Fibroblast of the aortic adventitia (primary cell): ENCODE results near the gene ELMOD3. TPM values are rescaled to one million over a fixed set of nuclear protein-coding genes. Genes with fewer than 3 reads are reported as not detected.
"Not testable (repeated sequence)": the region's sequence is repeated elsewhere in the genome, so short reads cannot be mapped to it uniquely, and the experiment has no call there.

Source experiments
- DNase-seq: peaks from one replicate; pipeline ENCODE4 v3.0.0-alpha.2; 2010; ENCODE audit warnings: low read depth
- H3K4me3 ChIP-seq: 2 replicates; pipeline ENCODE4 v1.5.1; 2011; ENCODE audit warnings: low read depth, mild to moderate bottlenecking, control low read depth, low read length, moderate library complexity
- CTCF ChIP-seq: IDR thresholded peaks from 2 replicates; pipeline ENCODE4 v1.5.1; 2011; ENCODE audit warnings: mild to moderate bottlenecking, low read length, control low read depth, inconsistent platforms; ENCODE audit not compliant: insufficient read depth
- total RNA-seq: library from RNA; depleted of rRNA; stranded (reverse); fragments of >200 nt; gene quantifications from 2 replicates; pipeline ENCODE4 v1.2.3, GENCODE V29; 2012; ENCODE audit warnings: low replicate concordance

ELMOD3 gene
- total RNA-seq, 1 donor: 19.3 TPM

GRCh38 chr2:85380048-85380447 lies 25.5 kb downstream of the ELMOD3 start:
- TF ChIP-seq CTCF: no peak
- no peak for DNase-seq
- no peak overlapping the region for H3K4me3 ChIP-seq

GRCh38 chr2:85383151-85383550 lies 28.6 kb downstream of the ELMOD3 start:
- DNase-seq, H3K4me3 ChIP-seq: not testable (repeated sequence)

- TF ChIP-seq CTCF: no peak
- no peak for DNase-seq
- no peak overlapping the region for H3K4me3 ChIP-seq
Observed at GRCh38 chr2:85383850-85384249, 29.3 kb downstream of the ELMOD3 start.

GRCh38 chr2:85385746-85386145 lies 31.2 kb downstream of the ELMOD3 start:
- DNase-seq: no peak
- no peak for TF ChIP-seq CTCF
- no peak overlapping the region for H3K4me3 ChIP-seq

GRCh38 chr2:85387754-85388153 lies 33.2 kb downstream of the ELMOD3 start:
- TF ChIP-seq CTCF: no peak
- no peak for DNase-seq
- H3K4me3 ChIP-seq: no peak overlapping the region

- no peak for DNase-seq
- TF ChIP-seq CTCF: no peak
- no peak overlapping the region for H3K4me3 ChIP-seq
Observed at GRCh38 chr2:85388878-85389538, 34.4 kb downstream of the ELMOD3 start.

GRCh38 chr2:85390941-85391669 lies 36.5 kb downstream of the ELMOD3 start:
- H3K4me3 ChIP-seq: no peak overlapping the region
- DNase-seq: peak; percentile 50
- TF ChIP-seq CTCF: peak; percentile 79
